Choroid plexus epithelial cell (primary cell): ENCODE results near the gene ANKRD12.

ENCODE experiments used
- DNase-seq: peaks from one replicate; pipeline ENCODE4 v3.0.0-alpha.2; 2010; ENCODE audit warnings: low read depth
- H3K4me3 ChIP-seq: 2 replicates; pipeline ENCODE4 v1.5.1; 2011; ENCODE audit warnings: low read depth, mild to moderate bottlenecking, control low read depth, low read length, moderate library complexity
- CTCF ChIP-seq: conservative IDR thresholded peaks from 2 replicates; pipeline ENCODE4 v1.5.1; 2011; ENCODE audit warnings: low read depth, mild to moderate bottlenecking, control low read depth, inconsistent platforms, low read length, moderate library complexity

The ANKRD12 gene

DNA sequence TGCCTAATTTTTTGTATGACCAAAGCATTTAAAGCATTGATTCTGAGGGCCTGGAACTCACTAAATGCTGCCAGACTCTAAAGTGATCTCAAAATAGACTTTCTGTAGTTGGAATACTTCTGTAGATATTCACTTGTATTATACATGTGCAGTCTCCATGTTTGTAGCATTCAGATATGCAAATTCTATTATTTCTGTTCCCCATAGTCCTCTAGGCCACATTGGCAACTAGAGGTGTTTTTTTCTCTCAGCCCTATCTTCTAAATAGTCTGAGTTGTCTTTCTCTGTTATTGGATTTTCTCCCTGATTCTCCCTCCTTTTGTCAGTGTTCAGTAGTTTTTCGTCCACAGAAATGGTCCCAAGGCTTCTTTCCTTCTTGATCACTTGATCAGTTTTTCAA lies 38.5 kb downstream of the ANKRD12 start:
- DNase-seq, result no peak
- H3K4me3 ChIP-seq, result no peak overlapping the region
- TF ChIP-seq CTCF, result no peak

- no peak for TF ChIP-seq CTCF
- H3K4me3 ChIP-seq, result no peak overlapping the region
- DNase-seq, result no peak
Observed at GRCh38 chr18:9177031-9177430, 40.5 kb downstream of the ANKRD12 start.

GRCh38 chr18:9177466-9177865 lies 40.9 kb downstream of the ANKRD12 start:
- TF ChIP-seq CTCF, result no peak
- no peak for DNase-seq
- H3K4me3 ChIP-seq, result no peak overlapping the region

- TF ChIP-seq CTCF, result no peak
- H3K4me3 ChIP-seq, result no peak overlapping the region
- DNase-seq, result no peak
Observed at GRCh38 chr18:9178557-9178956, 42.0 kb downstream of the ANKRD12 start.

GRCh38 chr18:9181275-9181674 lies 44.7 kb downstream of the ANKRD12 start:
- no peak for DNase-seq
- TF ChIP-seq CTCF, result no peak
- no peak overlapping the region for H3K4me3 ChIP-seq

DNA sequence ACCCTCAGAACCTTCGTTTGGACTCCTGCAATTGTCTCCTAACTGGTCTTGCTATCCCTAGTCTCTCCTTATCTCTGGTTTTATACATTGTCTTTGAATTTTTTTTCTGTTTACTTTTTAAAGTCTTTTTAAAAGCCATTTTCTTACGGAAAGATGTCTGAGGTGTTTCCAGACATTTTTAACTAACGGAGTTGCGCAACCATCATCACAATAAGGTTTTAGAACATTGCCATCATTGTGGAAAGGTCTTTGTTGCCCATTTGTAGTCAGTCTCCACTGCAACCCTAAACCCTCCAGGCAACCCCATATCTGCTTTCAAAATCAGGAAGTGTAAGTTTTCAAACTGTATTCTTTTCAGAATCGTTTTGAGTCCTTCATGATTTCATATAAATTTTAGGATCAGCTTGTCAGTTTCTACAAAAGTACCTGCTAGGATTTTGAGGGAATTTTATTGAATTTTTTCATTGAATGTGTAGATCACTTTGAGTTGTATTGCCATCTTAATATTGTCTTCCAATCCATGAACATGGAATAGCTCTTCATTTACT lies 46.3 kb downstream of the ANKRD12 start:
- no peak overlapping the region for H3K4me3 ChIP-seq
- no peak for TF ChIP-seq CTCF
- no peak for DNase-seq

DNA sequence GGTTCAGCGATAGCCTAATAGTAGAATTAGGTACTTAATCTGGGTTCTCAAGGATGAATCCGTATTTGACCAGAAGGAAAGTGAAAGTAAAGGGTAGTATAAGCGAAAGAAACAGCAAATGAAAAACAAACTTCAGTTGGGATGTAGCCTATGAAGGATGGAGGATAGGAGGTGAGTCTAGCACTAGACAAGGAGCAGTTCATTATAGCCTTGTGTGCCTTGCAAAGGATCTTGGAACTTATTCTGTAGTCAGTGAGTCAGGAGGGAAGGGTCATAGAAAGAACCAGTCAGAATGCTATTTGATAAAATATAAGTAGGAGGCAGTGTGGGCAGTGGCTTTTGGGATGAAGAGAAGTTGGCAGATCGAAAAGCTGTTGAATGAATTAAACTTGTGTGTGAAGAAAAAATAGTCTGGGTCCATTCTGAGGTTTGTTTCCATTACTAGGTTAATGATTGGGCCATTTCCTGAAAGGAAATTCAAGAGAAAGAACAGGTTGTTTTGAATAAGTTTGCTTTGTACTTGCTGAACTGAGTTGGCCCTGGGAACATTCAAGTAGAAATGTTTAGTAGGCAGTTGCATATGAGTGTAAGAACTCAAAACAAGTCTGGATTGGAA lies 48.5 kb downstream of the ANKRD12 start:
- TF ChIP-seq CTCF, result no peak
- DNase-seq, result no peak
- H3K4me3 ChIP-seq, result no peak overlapping the region
